HUDEP-2 (cell line): ENCODE data around the gene GPHN.

Source experiments
- DNase-seq, 76 experiments: peaks; one replicate each; lab custom pipeline; 2025; ENCODE audit not compliant: unreplicated experiment in 76 of 76; lab: John Stamatoyannopoulos, UW

The GPHN gene

DNA sequence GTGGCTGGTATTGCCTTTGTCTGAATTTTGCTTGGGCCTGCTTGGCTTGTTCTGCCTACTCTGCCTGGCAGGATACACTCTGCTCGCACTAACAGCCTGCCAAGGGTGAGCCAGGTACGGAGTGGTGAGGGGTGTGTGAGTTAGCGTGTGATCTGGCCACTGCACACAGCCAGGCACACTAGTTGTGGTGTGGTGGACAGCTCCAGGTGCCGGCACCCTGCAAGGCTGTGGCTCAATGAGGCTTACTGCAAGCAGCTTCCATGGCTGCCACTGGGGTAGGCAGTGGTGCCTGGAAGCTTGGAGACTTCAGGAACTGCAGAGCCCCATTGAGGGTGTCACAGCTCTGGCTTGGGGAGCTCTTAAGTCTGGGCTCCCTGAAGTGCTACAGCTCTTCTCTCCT, 87.4 kb downstream of the GPHN start:
- DNase-seq = no peak

DNA sequence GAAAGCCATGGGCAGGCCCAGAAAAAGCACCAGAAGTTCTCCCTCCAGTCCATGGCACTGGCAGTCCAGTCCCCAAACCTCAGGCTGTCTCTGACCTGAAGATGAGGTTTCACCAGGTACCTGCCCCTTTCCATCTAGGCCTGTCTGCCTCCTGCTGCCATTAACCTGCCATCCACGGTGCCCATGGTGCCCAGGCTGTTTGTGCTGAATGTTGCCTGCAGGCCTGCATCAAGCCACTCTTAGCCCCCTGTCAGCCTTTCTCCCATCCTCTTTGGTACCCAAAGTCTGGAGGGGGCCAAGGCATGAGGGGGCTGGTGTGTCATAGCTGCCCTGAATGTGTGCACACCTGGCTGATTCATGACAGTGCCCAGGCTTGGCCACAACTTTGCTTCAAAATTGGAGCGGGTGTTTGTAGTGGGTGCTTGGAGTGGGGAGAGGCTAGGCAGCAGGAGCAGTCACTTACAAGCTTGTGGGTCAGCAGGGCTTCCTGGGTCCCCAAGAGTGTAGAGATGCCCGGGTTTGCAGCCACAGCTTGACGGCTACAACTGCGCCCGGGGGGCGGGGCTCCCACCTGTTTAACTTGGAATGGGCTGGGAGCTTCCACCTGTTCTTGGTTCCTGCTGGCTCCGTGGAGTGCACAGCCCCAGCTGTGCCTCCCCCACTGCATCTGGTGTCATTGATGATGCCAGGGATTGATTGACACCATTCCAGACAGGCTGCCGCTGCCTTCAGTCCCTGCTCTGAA, 88.5 kb downstream of the GPHN start:
- no peak for DNase-seq

DNA sequence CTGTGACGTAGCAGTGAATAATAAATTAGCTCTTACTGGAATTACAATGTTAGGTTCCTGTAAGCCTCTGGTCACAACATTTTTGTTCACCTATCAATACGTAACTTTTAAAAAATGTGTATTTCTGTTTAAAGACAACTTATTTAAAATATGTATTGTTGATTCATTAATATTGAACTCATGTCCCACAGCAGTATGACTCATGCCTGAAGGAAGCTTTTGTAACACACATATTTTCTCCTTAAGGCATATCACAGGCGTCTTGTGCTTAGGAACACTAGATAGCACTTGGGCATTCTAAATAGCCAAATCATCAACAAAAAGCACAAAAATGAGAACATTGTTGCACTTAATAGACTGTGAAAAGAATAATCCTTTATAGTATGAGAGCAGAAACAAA, 92.5 kb downstream of the GPHN start:
- no peak for DNase-seq

GRCh38 chr14:66601932-66602578, 94.1 kb downstream of the GPHN start:
- DNase-seq = no peak

DNA sequence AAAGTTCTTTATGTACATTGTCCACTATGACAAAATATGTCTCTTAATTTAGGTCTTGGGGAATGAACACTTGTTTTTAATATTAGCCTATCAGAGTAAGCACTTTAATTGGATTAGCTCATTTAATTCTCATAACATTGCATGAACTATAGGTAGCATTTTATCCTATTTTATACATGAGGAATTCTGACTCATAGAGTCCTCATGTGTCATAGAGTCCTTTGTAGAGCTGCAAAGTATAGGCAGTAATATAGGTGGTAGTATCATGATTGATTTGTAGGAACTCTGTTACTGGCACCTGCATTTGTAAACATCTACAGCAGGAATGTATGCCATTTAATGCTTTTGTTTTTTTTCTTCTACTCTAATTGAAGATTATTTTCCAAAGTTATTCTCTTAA, 96.0 kb downstream of the GPHN start:
- no peak for DNase-seq

- no peak for DNase-seq
These were observed 98.9 kb downstream of the GPHN start for GRCh38 chr14:66606826-66607225.

- peak in 3 of 76 experiments; percentile 2 to 16 (median 13) for DNase-seq
These were observed 102.2 kb downstream of the GPHN start for GRCh38 chr14:66610154-66610563.

- DNase-seq = no peak
These were observed 105.4 kb downstream of the GPHN start for GRCh38 chr14:66613344-66613743.

DNA sequence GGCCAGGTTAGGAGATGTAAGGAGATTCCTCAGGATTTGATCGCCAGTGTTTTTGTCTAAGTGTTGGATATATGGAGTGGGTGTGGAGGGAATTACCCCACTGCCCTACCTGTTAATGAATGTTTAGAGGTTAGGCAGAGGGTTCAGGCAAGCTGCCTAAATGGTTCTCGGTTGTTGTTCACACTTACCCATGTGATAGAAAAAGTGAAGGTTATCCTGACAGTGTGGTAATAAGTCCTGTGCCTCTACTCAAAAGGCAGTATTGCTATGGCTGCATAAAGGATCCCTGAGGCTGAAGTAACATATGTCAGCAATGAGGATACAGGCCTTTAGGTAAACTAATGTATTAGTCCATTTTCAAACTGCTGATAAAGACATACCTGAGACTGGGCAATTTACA, 112.0 kb downstream of the GPHN start:
- DNase-seq = no peak

DNA sequence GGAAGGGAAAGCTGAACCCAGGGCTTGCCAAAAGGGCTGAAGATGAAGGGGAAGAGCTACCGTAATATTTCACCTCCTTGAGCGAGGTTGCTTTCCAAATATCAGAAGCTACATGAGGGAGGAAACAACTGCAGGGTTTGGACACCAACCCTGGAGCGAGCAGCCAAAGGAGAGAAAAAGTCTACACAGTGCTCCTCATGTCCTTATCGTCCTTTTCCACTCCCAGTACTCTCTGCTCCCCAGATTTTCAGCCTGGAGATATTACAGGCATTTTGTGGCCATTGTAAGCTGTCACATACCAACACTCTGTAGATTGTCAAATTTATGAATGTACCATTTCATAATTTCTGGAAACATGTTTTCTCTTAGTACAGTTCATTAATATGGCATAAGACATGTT, 115.9 kb downstream of the GPHN start:
- no peak for DNase-seq

DNA sequence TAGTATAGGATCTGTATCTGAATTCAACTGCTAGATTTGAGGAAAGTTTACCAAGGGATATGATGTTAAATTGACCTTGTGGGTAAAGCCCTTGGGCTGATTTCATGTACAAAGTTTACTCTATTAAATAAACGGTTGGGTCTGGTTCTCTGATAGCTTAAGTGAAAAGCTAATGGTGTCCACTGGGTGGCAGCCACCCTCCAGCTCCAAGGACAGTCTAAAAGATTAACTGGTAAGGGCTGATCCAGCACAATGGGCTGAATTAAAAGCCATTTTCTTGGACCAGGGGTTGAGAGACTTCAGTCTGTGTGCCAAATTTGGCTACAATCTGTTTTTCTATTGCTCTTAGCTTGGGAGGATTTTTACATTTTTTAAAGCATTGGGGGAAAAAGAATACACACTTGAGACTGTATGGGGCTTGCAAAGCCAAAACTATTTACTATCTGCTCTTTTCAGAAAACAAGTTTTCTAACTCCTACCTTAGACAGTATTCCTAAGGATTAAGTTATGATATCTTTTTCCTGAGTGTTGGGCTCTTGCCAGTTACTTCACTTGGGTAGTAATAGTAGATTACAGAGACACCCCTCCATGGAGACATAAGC, 116.5 kb downstream of the GPHN start:
- peak in 31 of 76 experiments; percentile 1 to 51 (median 9) for DNase-seq

GRCh38 chr14:66628636-66629035, 120.7 kb downstream of the GPHN start:
- no peak for DNase-seq

GRCh38 chr14:66629499-66629898, 121.6 kb downstream of the GPHN start:
- DNase-seq = no peak

- no peak for DNase-seq
These were observed 126.9 kb downstream of the GPHN start for GRCh38 chr14:66634876-66635275.

DNA sequence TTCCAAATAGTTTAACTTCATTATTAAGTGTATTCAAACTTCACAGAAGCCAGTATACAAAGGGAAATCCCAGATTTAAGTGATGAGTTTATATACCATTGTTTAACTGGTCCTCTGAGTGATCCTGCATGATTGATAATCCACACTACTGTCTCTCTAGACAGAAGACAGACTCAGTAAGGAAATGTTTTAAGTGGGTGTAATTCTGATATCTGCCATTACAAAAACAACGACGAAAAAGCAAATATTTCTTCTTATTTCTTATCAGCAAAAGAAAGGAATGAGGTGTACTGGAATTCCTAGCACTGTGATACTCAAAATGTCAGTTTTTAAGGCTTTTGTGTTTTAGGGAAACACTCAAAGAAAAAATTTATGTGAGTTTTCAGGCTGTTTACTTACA, 127.5 kb downstream of the GPHN start:
- DNase-seq = no peak

- no peak for DNase-seq
These were observed 128.3 kb downstream of the GPHN start for GRCh38 chr14:66636240-66636639.

- peak in 1 of 76 experiments; percentile 0 for DNase-seq
These were observed 130.7 kb downstream of the GPHN start for GRCh38 chr14:66638689-66639088.

DNA sequence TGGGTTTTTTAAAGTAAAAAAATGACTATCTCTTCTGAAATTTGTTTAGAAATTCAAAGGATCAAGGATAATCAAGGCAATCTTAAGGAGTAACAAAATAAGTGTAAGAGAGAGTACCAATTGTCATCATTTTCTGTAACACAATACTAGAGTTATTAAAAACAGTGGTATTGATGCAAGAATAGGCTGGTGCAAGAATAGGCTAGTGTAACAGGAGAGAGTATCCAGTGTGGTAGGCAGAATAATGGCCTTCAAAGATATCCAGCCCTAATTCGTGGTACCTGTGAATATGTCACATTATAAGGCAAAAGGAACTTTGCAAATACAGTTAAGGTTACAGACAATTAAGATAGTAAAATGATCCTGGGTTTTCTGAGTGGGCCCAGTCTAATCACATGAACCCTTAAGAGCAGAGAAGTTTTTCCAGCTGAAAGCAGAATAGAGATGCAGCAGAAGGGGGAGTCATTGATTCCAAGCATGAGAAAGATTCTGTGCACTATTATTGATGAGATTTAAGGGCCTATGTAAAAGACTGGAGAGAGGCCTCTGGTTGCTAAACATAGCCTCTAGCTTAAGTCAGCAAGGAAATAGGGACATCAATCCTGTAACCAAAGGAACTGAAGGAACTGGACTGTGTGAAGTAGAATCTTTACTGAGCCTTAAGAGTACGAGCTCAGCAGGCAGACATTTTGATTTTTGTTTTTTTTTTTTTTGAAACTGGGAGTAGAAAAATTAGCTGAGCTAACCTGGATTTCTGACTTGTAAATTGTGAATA, 134.1 kb downstream of the GPHN start:
- no peak for DNase-seq

GRCh38 chr14:66643344-66643743, 135.4 kb downstream of the GPHN start:
- DNase-seq = no peak

DNA sequence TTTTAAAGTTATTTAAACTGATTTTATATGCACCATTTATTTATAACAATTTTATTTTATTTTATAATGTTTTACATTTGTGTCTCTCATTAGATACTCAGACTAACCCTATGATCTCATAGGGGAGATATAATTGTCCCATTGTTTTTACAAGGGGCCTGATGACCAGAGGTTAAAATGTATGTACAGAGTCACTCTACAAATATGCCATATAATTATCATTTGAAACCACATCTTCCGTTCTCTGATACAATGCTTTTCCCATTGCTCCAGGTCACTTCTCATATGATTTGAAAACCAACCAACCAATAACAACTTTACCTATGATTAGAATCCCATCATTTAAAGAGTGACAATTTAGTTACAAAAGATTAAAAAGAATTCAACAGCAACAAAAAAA, 137.8 kb downstream of the GPHN start:
- no peak for DNase-seq

- no peak for DNase-seq
These were observed 141.6 kb downstream of the GPHN start for GRCh38 chr14:66649498-66649897.
